Sigmoid colon (tissue), 7 donors: Measurements from ENCODE around the gene PRAMEF13. TPM values are rescaled to one million over a fixed set of nuclear protein-coding genes. Genes with fewer than 3 reads are reported as not detected.
"Not testable (repeated sequence)": the region's sequence is repeated elsewhere in the genome, so short reads cannot be mapped to it uniquely, and the experiment has no call there.

Experiments used
- DNase-seq: peaks from one replicate; pipeline ENCODE4 v3.0.0-alpha.2; 2019
- H3K27ac ChIP-seq, 4 donors: fragments of 200-600 bp; sonication (generic); one replicate each; pipeline ENCODE4 v1.5.1; 2016 to 2019; ENCODE audit warnings: mild to moderate bottlenecking in 1 of 4
- H3K27me3 ChIP-seq, 3 donors: fragments of 200-600 bp; sonication (generic); one replicate each; pipeline ENCODE4 v1.5.1; 2019; ENCODE audit warnings: mild to moderate bottlenecking in 1 of 3
- H3K36me3 ChIP-seq, 4 donors: fragments of 200-600 bp; sonication (generic); one replicate each; pipeline ENCODE4 v1.5.1; 2016 to 2019
- H3K4me1 ChIP-seq, 4 donors: fragments of 200-600 bp; sonication (generic); one replicate each; pipeline ENCODE4 v1.5.1; 2017 to 2019
- H3K4me3 ChIP-seq, 4 donors: fragments of 200-600 bp; sonication (generic); one replicate each; pipeline ENCODE4 v1.5.1; 2017 to 2019; ENCODE audit warnings: mild to moderate bottlenecking in 2 of 4, moderate library complexity in 1 of 4
- H3K9me3 ChIP-seq, 4 donors: fragments of 200-600 bp in 3 of 4; sonication (generic) in 3 of 4; one replicate each; pipeline versions ENCODE4 v1.5.1 to v1.6.1; 2013 to 2019
- CTCF ChIP-seq, 4 experiments: fragments of 450-650 bp in 3 of 4; fragments of 200-600 bp in 1 of 4; IDR thresholded peaks; one replicate each; pipeline ENCODE4 v1.5.1; 2016 to 2019; ENCODE audit warnings: antibody characterized with exemption in 4 of 4, mild to moderate bottlenecking in 3 of 4, moderate library complexity in 2 of 4
- EP300 ChIP-seq, 4 donors: sonication (generic); formaldehyde crosslinking; IDR thresholded peaks; one replicate each; pipeline ENCODE4 v1.6.1; 2017; ENCODE audit warnings: antibody characterized with exemption in 4 of 4
- POLR2A ChIP-seq, 2 donors: fragments of 450-650 bp; IDR thresholded peaks; one replicate each; pipeline ENCODE4 v1.6.1; 2016; ENCODE audit warnings: antibody characterized with exemption in 2 of 2, mild to moderate bottlenecking in 2 of 2, moderate library complexity in 2 of 2
- POLR2AphosphoS5 ChIP-seq, 4 donors: sonication (generic); formaldehyde crosslinking; IDR thresholded peaks; one replicate each; pipeline ENCODE4 v1.6.1; 2017; ENCODE audit warnings: antibody characterized with exemption in 4 of 4
- WGBS, 2 donors: extraction: QIAGEN DNeasy Blood & Tissue Kit; methylation state at CpG; one replicate each; pipeline ENCODE4 v1.1.7; 2013; 5-methylcytosine and 5-hydroxymethylcytosine counted together
- intact Hi-C: fragments of 100-400 bp; cut with DNase I; formaldehyde crosslinking; loops from one replicate; pipeline ENCODE4 v1.15.1; 2023
- polyA plus RNA-seq, 3 donors: library from polyadenylated mRNA; stranded (reverse); fragments of 200-250 nt; gene quantifications; one replicate each; pipeline ENCODE4 v1.2.3, GENCODE V29; 2013
- total RNA-seq, 4 donors: library from RNA; depleted of rRNA; stranded (reverse); fragments of >200 nt; gene quantifications; one replicate each; pipeline ENCODE4 v1.1.0, GENCODE V29; 2016
- donor health status: healthy with polysubstance abuse.
- donor health status: Bipolar disorder and iron deficiency.
- donor health status: healthy.

The PRAMEF13 gene
- total and polyA plus RNA-seq, 7 donors = not detected

GRCh38 chr1:13228343-13228781 lies 27.2 kb upstream of the PRAMEF13 start:
- Histone ChIP-seq H3K36me3 (no peaks in the 10 kb centered on the region), H3K4me3 (no peak overlapping the region), H3K27ac (no peak overlapping the region), H3K4me1 (no peaks in the 10 kb centered on the region), H3K27me3 (no peaks in the 10 kb centered on the region), H3K9me3 (no peaks in the 10 kb centered on the region)
- TF ChIP-seq POLR2A (IDR thresholded peaks at IDR 0.05) (no peak), CTCF (IDR thresholded peaks at IDR 0.05) (no peak), POLR2AphosphoS5 (IDR thresholded peaks at IDR 0.05) (no peak), EP300 (IDR thresholded peaks at IDR 0.05) (no peak)
- no peak for DNase-seq
- intact Hi-C loops = no loop called here
- WGBS, 2 donors = 72 to 77% methylated on average over 7 of the region's 7 CpGs

- intact Hi-C loops = not testable (repeated sequence)
These were observed 26.3 kb upstream of the PRAMEF13 start for GRCh38 chr1:13227271-13228055.

GRCh38 chr1:13225675-13226204 lies 24.5 kb upstream of the PRAMEF13 start, which contains the start of gene PRAMEF18:
TSS of gene PRAMEF18 (minus strand) at chr1:13226154. CDS start at chr1:13226106, 48 bp downstream.
- H3K27ac ChIP-seq, H3K36me3 ChIP-seq, DNase-seq, H3K4me1 ChIP-seq, H3K4me3 ChIP-seq, H3K9me3 ChIP-seq, intact Hi-C loops, H3K27me3 ChIP-seq: not testable (repeated sequence)
- 71 to 73% methylated on average over 9 of the region's 9 CpGs for WGBS, 2 donors

More at GRCh38 chr1:13227271-13228055, 26.3 kb upstream of the PRAMEF13 start:
- H3K36me3 ChIP-seq, DNase-seq, H3K4me1 ChIP-seq, H3K4me3 ChIP-seq, H3K27me3 ChIP-seq, H3K27ac ChIP-seq, H3K9me3 ChIP-seq: not testable (repeated sequence)
- 85 to 86% methylated on average over 8 of the region's 8 CpGs for WGBS, 2 donors

GRCh38 chr1:13224480-13225060 lies 23.4 kb upstream of the PRAMEF13 start:
- no peaks in the 10 kb centered on the region for H3K27me3 ChIP-seq
- intact Hi-C loops = no loop called here
- H3K36me3 ChIP-seq = no peaks in the 10 kb centered on the region
- WGBS, 2 donors = 79 to 85% methylated on average over 5 of the region's 5 CpGs
- no peak overlapping the region for H3K27ac ChIP-seq
- no peaks in the 10 kb centered on the region for H3K9me3 ChIP-seq
- H3K4me3 ChIP-seq = no peak overlapping the region
- no peaks in the 10 kb centered on the region for H3K4me1 ChIP-seq
- TF ChIP-seq CTCF (IDR thresholded peaks at IDR 0.05) (no peak), EP300 (IDR thresholded peaks at IDR 0.05) (no peak), POLR2AphosphoS5 (IDR thresholded peaks at IDR 0.05) (no peak), POLR2A (IDR thresholded peaks at IDR 0.05) (no peak)
- DNase-seq = no peak

- no CpG with 5 or more reads among the region's 4 CpGs for WGBS, 2 donors
- H3K36me3 ChIP-seq, H3K9me3 ChIP-seq, DNase-seq, H3K4me1 ChIP-seq, H3K27me3 ChIP-seq, intact Hi-C loops, H3K4me3 ChIP-seq, H3K27ac ChIP-seq: not testable (repeated sequence)
These were observed 21.6 kb upstream of the PRAMEF13 start for GRCh38 chr1:13222788-13223187.

GRCh38 chr1:13219203-13219602 lies 18.0 kb upstream of the PRAMEF13 start:
- no CpG with 5 or more reads among the region's 3 CpGs for WGBS, 2 donors
- intact Hi-C loops = not testable (repeated sequence)

GRCh38 chr1:13216619-13217018 lies 15.4 kb upstream of the PRAMEF13 start:
- H3K27ac ChIP-seq, H3K4me3 ChIP-seq, DNase-seq, H3K27me3 ChIP-seq, H3K4me1 ChIP-seq, H3K36me3 ChIP-seq, H3K9me3 ChIP-seq, intact Hi-C loops: not testable (repeated sequence)
- WGBS, 2 donors = no CpG with 5 or more reads among the region's 7 CpGs

More at GRCh38 chr1:13219203-13219602, 18.0 kb upstream of the PRAMEF13 start:
- H3K36me3 ChIP-seq, H3K27me3 ChIP-seq, H3K9me3 ChIP-seq, H3K27ac ChIP-seq, DNase-seq, H3K4me1 ChIP-seq, H3K4me3 ChIP-seq: not testable (repeated sequence)

- H3K27ac ChIP-seq, H3K9me3 ChIP-seq, DNase-seq, H3K36me3 ChIP-seq, intact Hi-C loops, H3K4me1 ChIP-seq, H3K27me3 ChIP-seq, H3K4me3 ChIP-seq: not testable (repeated sequence)
- no CpG with 5 or more reads among the region's 9 CpGs for WGBS, 2 donors
These were observed 7.5 kb upstream of the PRAMEF13 start for GRCh38 chr1:13208712-13209111.

GRCh38 chr1:13171548-13171947 lies 29.7 kb downstream of the PRAMEF13 start, which contains the start of gene PRAMEF9:
TSS of gene PRAMEF9 (plus strand) at chr1:13171848. CDS start at chr1:13175281, 3,433 bp downstream.
- 95 to 96% methylated on average over 1 to 2 of the region's 2 CpGs for WGBS, 2 donors
- intact Hi-C loops, H3K36me3 ChIP-seq: not testable (repeated sequence)

GRCh38 chr1:13165531-13165930 lies 35.7 kb downstream of the PRAMEF13 start, which contains the start of gene HNRNPCL4:
TSS of gene HNRNPCL4 (minus strand) at chr1:13165631. CDS start at chr1:13165467, 164 bp downstream.
- H3K9me3 ChIP-seq, H3K36me3 ChIP-seq, intact Hi-C loops, H3K4me3 ChIP-seq, H3K4me1 ChIP-seq, H3K27ac ChIP-seq, H3K27me3 ChIP-seq, DNase-seq: not testable (repeated sequence)
- WGBS, 2 donors = no CpG with 5 or more reads among the region's 8 CpGs

More at GRCh38 chr1:13171548-13171947, 29.7 kb downstream of the PRAMEF13 start, which contains the start of gene PRAMEF9:
- not testable (repeated sequence) for DNase-seq, H3K27ac ChIP-seq, H3K4me1 ChIP-seq, H3K4me3 ChIP-seq, H3K9me3 ChIP-seq, H3K27me3 ChIP-seq
